Bronchial smooth muscle cell (primary cell): ENCODE results near the gene KCNA3. TPM values are rescaled to one million over a fixed set of nuclear protein-coding genes. Genes with fewer than 3 reads are reported as not detected.

Experiments
- total RNA-seq: library from RNA; depleted of rRNA; stranded (reverse); fragments of >200 nt; gene quantifications from 2 replicates; pipeline ENCODE4 v1.2.1, GENCODE V29; 2014

Gene KCNA3
- 0.16 and 0.26 TPM in 2 replicates for total RNA-seq

DNA sequence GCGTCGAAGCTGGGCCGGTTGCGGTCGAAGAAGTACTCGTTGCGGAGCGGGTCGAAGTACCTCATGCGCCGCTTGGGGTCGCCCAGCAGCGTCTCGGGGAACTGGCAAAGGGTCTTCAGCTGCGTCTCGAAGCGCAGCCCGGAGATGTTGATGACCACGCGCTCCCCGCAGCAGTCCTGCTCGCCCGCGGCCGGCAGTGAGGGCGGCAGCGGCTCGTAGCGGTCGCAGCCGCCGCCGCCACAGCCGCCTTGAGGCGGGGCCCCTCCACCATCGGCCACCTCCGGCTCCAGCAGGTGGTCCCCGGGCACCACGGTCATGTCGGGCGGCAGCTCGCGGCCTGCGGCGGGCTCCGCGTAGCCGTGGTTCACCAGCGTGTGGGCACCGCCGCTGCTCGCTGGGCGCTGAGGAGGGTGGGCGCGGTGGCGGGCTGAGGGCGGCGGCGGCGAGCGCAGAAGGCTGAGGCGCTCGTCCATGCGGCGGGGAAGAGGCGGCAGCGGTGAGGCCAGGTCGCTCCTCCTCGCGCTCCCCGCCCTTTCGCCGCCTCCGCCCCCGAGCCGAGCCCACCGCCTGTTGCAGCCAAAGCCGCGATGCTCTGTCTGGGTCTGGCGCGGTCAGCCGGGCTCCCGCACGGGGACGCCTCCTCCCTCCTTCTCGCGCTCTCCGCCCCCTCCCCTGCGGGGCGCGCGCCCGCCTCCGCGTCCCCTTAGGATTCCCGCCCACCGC lies at the start of gene KCNA3:
TSS of gene KCNA3 (minus strand) at position 604 of the 723 bp plus-strand sequence. CDS start at position 473, 131 bp downstream.

Other genes with a start within 250 kb of the KCNA3 start
- gene PROK1, start 223.8 kb downstream of the KCNA3 start, total RNA-seq = not detected in 2 replicates
- not detected in 2 replicates for gene KCNA10, start 155.8 kb downstream of the KCNA3 start, total RNA-seq
- under 0.01 TPM in 2 replicates for gene KCNA2, start 68.6 kb downstream of the KCNA3 start, total RNA-seq
- not detected in 2 replicates for gene CD53, start 198.2 kb upstream of the KCNA3 start, total RNA-seq